Activated naive CD4-positive, alpha-beta T cell treated with anti-CD3 and anti-CD28 coated beads, Interleukin-2, amount 10 ng/mL, durations not matched to agents 7 days and 5 days (primary cell): ENCODE measurements around the gene MGAT5B.

Experiments used
- CTCF ChIA-PET: fragments of 350-600 bp; sonication (Branson Sonifier 250); formaldehyde crosslinking; loops from one replicate; lab custom pipeline; 2021; ENCODE audit warnings: antibody characterized with exemption; lab: Charles Lee
- DNase-seq: peaks from one replicate; pipeline ENCODE4 v3.0.0-alpha.2; 2020
- H3K27ac Mint-ChIP-seq: one replicate; pipeline ENCODE4 v1.8.0; 2021; ENCODE audit warnings: mild to moderate bottlenecking, moderate library complexity, mixed read lengths
- H3K27me3 Mint-ChIP-seq: one replicate; pipeline ENCODE4 v1.8.0; 2021; ENCODE audit warnings: mild to moderate bottlenecking, mixed read lengths
- H3K36me3 Mint-ChIP-seq: one replicate; pipeline ENCODE4 v1.8.0; 2021; ENCODE audit warnings: mixed read lengths
- H3K4me1 Mint-ChIP-seq: one replicate; pipeline ENCODE4 v1.8.0; 2021; ENCODE audit warnings: mixed read lengths
- H3K4me3 Mint-ChIP-seq: one replicate; pipeline ENCODE4 v1.8.0; 2021; ENCODE audit warnings: mild to moderate bottlenecking, moderate library complexity, mixed read lengths
- H3K9me3 Mint-ChIP-seq: one replicate; pipeline ENCODE4 v1.8.0; 2021; ENCODE audit warnings: mixed read lengths

Gene MGAT5B

DNA sequence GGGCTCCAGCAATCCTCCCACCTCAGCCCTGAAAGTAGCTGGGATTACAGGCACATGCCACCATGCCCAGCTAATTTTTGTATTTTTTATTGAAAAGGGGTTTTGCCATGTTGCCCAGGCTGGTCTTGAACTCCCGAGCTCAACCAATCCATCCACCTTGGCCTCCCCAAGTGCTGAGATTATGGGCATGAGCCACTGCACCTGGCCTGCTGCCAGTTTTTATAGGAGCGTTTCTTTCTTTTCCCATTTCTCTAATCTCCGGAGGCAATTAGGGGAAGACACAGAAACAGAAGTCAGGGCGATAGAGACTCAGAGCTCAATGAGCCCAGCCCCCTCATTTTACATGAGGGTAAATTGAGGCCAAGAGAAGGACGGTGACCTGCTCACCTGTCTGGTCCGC lies 10.4 kb downstream of the MGAT5B start:
- no peak overlapping the region for H3K4me3 Mint-ChIP-seq
- DNase-seq: no peak
- H3K4me1 Mint-ChIP-seq: no peaks in the 10 kb centered on the region
- no peak overlapping the region for H3K27ac Mint-ChIP-seq
- peaks cover 17% of the 10 kb centered on the region for H3K9me3 Mint-ChIP-seq
- H3K27me3 Mint-ChIP-seq: peaks cover 15% of the 10 kb centered on the region
- H3K36me3 Mint-ChIP-seq: no peaks in the 10 kb centered on the region
- CTCF ChIA-PET: no interaction called here

DNA sequence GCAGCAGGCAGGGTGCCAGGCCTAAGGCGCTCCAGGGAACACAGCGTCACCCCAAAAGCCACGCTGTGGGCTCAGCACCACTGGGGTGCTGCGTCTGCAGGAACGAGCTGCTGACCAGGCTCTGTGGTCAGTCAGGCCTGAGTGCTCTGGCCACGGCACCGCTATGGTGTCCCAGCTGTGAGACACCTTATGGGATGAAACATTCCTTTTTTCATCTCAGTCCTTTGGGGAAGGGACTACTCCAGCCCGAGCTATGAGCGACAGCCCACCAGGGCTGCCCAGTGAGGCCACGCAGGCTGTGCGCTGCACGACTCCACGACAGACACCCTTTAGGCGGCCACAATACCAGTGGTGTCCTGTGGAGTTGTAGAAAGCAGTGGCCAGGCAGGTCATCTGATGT lies 11.1 kb downstream of the MGAT5B start:
- no peaks in the 10 kb centered on the region for H3K36me3 Mint-ChIP-seq
- H3K27me3 Mint-ChIP-seq: peaks cover 15% of the 10 kb centered on the region
- no peak overlapping the region for H3K4me3 Mint-ChIP-seq
- H3K4me1 Mint-ChIP-seq: no peaks in the 10 kb centered on the region
- H3K9me3 Mint-ChIP-seq: peaks cover 14% of the 10 kb centered on the region
- H3K27ac Mint-ChIP-seq: no peak overlapping the region
- no peak for DNase-seq
- CTCF ChIA-PET: interaction anchor here (0.9 to 1.4 kb wide), 2 partner anchors 12 to 177 kb away, joined by 4 read pairs; no protein-coding TSS in a partner anchor

DNA sequence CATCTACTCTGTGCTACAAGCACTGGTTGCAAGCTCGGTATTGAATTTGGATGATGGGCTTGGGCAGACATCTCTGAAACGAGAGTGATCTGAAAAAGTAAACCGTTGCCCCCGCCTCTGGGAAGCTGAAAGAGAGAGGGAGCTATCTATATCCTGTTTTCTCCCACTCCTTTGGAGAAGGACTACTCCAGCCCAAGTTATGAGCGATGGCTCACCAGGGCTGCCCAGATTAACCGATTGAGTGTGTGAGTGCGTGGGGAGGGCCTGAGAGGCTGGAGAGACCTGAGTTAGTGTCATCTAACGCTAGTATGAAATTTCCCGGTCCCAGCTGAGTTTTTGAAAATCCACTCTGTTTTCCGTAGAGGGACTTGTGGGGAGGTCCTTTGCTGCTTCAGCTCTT lies 11.5 kb downstream of the MGAT5B start:
- Mint-ChIP-seq H3K9me3 (peaks cover 10% of the 10 kb centered on the region), H3K27me3 (peaks cover 15% of the 10 kb centered on the region), H3K4me3 (no peak overlapping the region), H3K4me1 (no peaks in the 10 kb centered on the region), H3K36me3 (no peaks in the 10 kb centered on the region), H3K27ac (no peak overlapping the region)
- DNase-seq: no peak
- CTCF ChIA-PET: interaction anchor here (0.9 to 1.4 kb wide), 2 partner anchors 12 to 177 kb away, joined by 4 read pairs; no protein-coding TSS in a partner anchor

DNA sequence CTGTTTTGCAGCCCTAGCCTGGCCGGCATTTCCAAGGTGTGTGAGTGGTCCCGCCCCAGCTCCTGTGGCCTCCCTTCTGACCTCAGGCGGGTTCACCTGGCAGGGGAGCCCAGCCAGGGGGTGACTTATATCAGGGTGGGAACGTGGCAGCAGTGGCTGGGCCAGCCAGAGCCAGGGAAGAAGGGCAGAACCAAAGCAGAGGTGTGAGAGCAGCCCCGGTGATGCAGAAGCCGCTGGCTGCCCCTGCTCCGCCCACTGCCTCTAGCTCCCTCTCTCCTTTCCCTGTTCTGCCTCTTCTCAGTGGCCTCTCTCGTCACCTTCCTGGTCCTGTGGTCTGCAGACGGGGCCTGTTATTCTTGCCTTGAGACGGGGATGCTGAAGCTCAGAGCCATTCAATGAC lies 12.1 kb downstream of the MGAT5B start:
- H3K4me1 Mint-ChIP-seq: no peaks in the 10 kb centered on the region
- H3K4me3 Mint-ChIP-seq: no peak overlapping the region
- CTCF ChIA-PET: interaction anchor here (1.4 kb wide), 1 partner anchor 176 kb away, joined by 4 read pairs; no protein-coding TSS in a partner anchor
- H3K27me3 Mint-ChIP-seq: peaks cover 19% of the 10 kb centered on the region
- H3K27ac Mint-ChIP-seq: no peak overlapping the region
- H3K9me3 Mint-ChIP-seq: peaks cover 5% of the 10 kb centered on the region
- no peak for DNase-seq
- H3K36me3 Mint-ChIP-seq: no peaks in the 10 kb centered on the region

DNA sequence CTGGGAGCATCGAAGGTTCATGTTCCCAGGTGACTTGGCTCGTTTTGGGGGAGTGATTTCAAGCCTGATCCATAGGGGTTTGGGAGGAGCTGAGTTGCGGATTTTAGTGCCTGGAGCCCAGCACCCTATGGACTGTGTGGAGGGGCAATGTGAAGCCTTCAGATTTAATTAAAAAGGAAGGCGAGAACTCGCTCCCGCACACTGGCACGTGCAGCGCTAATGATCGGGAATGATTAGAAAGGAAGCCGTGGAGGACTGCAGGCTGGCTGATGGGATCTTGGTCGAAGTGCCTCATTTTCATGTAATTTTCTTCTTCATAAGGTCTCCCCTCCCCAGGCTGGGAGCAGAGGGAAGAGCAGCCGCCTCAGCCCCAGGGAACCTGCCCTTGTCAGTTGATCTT lies 12.8 kb downstream of the MGAT5B start:
- no peaks in the 10 kb centered on the region for H3K36me3 Mint-ChIP-seq
- H3K4me1 Mint-ChIP-seq: no peaks in the 10 kb centered on the region
- H3K9me3 Mint-ChIP-seq: no peaks in the 10 kb centered on the region
- DNase-seq: no peak
- H3K27ac Mint-ChIP-seq: no peak overlapping the region
- CTCF ChIA-PET: no interaction called here
- H3K4me3 Mint-ChIP-seq: no peak overlapping the region
- H3K27me3 Mint-ChIP-seq: peaks cover 23% of the 10 kb centered on the region

DNA sequence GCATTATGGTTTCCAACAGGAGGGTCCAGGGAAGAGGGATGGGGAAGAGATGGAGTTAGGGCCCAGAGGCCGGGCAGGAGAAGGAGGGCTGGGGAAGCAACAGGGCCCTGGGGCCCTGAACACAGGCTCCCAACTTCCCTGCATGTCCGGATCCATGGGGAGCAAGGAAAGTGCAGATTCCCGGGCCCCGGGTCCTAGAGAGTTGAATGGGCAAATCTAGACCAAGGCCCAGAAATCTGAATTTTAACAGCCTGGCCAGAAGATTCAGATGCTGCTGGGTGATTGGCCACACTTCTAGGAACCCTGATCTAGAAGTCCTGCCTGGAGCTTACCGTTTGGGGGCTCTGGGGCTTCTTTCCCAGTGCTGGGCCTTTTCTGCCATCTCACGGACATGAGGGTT lies 13.2 kb downstream of the MGAT5B start:
- Mint-ChIP-seq H3K27me3 (peaks cover 28% of the 10 kb centered on the region), H3K4me3 (no peak overlapping the region), H3K4me1 (no peaks in the 10 kb centered on the region), H3K9me3 (no peaks in the 10 kb centered on the region), H3K36me3 (no peaks in the 10 kb centered on the region), H3K27ac (no peak overlapping the region)
- no peak for DNase-seq
- CTCF ChIA-PET: no interaction called here

DNA sequence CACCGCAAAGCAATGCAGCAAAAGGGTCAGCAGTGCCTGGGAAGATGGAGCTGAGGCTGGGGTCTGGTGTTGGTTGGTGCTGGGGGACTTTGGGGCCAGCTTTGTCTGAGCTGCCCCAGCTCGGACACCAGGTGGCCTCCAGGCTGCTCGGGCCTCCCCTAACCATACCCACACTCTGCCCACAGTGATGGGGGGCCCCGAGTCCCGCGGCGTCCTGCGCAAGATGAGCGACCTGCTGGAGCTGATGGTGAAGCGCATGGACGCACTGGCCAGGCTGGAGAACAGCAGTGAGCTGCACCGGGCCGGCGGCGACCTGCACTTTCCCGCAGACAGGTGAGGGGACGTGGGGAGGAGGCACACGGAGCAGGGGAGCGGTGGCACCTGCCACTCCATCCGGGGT lies 13.8 kb downstream of the MGAT5B start:
- no peak overlapping the region for H3K27ac Mint-ChIP-seq
- no peaks in the 10 kb centered on the region for H3K36me3 Mint-ChIP-seq
- H3K4me3 Mint-ChIP-seq: no peak overlapping the region
- DNase-seq: no peak
- CTCF ChIA-PET: no interaction called here
- H3K9me3 Mint-ChIP-seq: no peaks in the 10 kb centered on the region
- no peaks in the 10 kb centered on the region for H3K4me1 Mint-ChIP-seq
- peaks cover 28% of the 10 kb centered on the region for H3K27me3 Mint-ChIP-seq

DNA sequence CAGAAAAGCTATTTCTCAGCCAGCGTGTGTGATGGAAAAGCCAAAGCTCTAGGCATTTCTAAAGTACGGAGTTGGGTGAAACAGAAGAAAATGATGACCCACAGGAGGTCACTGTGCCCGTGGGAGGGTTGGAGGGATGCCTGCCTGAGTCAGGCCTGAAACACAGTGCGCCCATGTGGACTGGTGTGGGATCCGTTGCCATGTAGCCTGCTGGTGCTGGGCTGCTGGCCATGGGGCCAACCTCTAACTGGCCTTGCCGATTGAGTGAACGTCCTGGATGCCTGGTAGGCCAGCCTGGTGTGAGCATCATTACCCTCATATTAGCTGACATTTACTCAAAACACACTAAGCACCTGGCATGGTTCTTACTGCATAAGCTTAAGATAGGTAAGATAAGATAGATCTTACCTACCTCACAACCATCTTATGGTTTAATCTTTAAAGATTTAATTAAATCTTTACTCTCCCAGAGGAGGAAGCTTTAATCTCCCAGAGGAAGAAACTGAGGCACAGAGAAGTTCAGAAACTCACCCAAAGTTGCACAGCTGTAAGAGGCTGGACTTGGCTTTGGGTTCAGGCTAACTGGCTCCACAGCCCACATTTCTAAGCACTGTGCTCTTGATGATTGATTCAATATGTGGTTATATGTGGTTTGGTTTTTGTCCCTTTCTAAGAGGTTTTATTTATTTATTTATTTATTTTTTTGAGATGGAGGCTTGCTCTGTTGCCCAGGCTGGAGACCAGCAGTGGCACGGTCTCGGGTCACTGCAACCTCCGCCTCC lies 15.7 kb downstream of the MGAT5B start:
- Mint-ChIP-seq H3K4me1 (no peaks in the 10 kb centered on the region), H3K4me3 (no peak overlapping the region), H3K9me3 (no peaks in the 10 kb centered on the region), H3K27ac (no peak overlapping the region), H3K27me3 (peaks cover 24% of the 10 kb centered on the region), H3K36me3 (no peaks in the 10 kb centered on the region)
- DNase-seq: no peak
- CTCF ChIA-PET: no interaction called here

DNA sequence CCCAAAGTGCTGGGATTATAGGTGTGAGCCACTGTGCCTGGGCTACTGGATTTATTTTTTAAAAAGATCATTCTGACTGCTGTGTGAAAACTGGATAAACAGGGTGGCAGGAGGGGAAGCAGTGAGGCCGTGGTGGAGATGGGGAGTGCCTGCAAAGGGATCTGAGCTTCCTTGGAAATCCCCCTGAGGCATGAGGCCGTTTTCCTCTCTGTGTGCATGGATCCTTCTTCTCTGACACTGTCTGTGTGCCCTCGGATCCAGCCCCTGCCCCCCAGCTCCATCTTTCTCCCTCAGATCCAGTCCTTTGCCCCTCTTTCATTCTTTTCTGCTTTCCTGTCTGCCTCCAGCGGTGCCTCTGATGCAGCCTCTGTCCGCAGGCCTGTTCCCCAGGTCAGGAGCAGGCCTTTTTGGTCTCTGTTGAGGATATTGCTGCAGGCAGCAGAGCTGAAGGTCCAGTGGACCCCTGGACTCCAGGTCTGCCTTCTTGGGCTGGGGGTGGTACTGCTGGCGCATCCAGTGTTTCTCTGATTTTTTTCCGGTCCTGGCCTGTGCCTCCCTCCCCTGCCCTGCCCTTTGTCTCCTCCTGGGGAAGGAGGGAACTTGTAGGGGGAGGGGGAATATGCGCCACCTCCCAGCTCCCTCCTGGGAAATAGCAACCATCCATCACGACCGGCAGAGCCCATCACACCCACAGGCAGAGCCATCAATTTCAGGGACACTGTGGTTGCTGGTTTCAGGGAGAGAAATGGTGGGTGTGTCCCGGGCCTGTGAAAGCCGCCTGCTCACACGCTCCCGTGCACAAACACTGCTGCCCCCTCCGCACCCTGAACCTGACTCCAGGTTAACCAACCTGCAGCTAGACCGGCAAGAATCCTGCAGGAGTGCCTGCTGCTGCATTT lies 17.0 kb downstream of the MGAT5B start:
- Mint-ChIP-seq H3K36me3 (no peaks in the 10 kb centered on the region), H3K27me3 (peaks cover 22% of the 10 kb centered on the region), H3K27ac (no peak overlapping the region), H3K4me3 (no peak overlapping the region), H3K9me3 (no peaks in the 10 kb centered on the region), H3K4me1 (no peaks in the 10 kb centered on the region)
- no peak for DNase-seq
- CTCF ChIA-PET: no interaction called here

DNA sequence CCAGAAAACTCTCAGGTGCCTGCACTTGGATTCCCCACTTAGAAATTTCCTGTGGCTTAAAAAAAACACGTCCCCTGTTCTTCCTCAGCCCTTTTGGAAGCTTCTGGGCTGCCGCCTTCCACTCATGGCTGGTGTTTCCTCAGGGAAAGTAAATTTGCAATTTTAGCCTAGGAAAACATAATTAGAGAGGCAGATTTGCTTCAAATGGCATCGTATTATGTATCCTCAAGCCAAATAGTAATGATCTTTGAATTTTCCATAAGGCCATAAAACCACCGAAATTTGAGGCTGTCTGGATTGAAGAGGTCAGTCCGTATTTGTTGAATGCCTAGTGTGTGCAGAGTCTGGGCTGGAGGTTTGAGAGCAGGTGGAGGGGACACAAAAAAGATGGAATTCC lies 17.7 kb downstream of the MGAT5B start:
- peaks cover 19% of the 10 kb centered on the region for H3K27me3 Mint-ChIP-seq
- DNase-seq: no peak
- CTCF ChIA-PET: no interaction called here
- H3K9me3 Mint-ChIP-seq: no peaks in the 10 kb centered on the region
- no peak overlapping the region for H3K4me3 Mint-ChIP-seq
- H3K27ac Mint-ChIP-seq: no peak overlapping the region
- H3K4me1 Mint-ChIP-seq: no peaks in the 10 kb centered on the region
- no peaks in the 10 kb centered on the region for H3K36me3 Mint-ChIP-seq

DNA sequence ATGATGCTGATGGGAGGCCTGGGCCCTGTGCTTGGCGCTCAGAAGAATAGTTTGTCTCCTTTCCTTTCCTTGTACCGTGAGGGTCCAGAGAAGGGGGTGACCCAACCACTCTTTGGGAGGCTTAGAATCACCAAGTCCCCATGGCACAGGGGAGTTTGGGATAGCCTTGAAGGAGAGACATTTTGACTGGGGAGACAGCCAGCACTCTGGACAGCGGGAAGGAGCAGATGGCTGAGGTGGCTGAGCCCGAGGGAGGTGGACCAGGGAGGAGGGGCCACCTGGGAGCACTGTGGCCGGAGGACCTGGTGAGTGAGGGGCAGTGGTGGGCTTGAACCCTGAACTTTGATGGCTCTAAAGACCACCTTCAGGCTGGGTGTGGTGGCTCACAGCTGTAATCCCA lies 18.2 kb downstream of the MGAT5B start:
- Mint-ChIP-seq H3K27me3 (peaks cover 14% of the 10 kb centered on the region), H3K4me3 (no peak overlapping the region), H3K36me3 (no peaks in the 10 kb centered on the region), H3K4me1 (no peaks in the 10 kb centered on the region), H3K27ac (no peak overlapping the region), H3K9me3 (no peaks in the 10 kb centered on the region)
- CTCF ChIA-PET: no interaction called here
- DNase-seq: no peak

DNA sequence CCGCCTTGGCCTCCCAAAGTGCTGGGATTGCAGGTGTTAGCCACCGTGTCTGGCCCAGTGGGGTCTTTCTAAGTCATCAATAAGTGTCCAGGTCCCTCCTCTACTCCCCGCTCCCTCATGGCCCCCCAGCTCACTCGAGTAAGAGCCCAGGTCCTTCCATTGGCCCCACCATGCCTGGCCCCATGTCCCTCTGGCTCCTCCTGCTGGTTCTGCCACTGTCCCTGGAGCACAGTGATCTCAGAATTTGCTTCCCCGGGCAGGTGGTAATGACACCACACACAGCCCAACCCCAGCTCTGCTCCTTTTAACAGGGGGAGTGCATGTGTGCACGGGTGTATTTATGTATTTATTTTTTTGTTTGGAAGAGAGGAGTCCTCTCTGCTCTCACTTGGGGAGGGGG lies 19.6 kb downstream of the MGAT5B start:
- CTCF ChIA-PET: interaction anchor here (0.9 kb wide), 1 partner anchor 15 kb away, joined by 3 read pairs; no protein-coding TSS in a partner anchor
- no peaks in the 10 kb centered on the region for H3K36me3 Mint-ChIP-seq
- DNase-seq: no peak
- H3K27ac Mint-ChIP-seq: no peak overlapping the region
- peaks cover 13% of the 10 kb centered on the region for H3K27me3 Mint-ChIP-seq
- no peaks in the 10 kb centered on the region for H3K9me3 Mint-ChIP-seq
- H3K4me1 Mint-ChIP-seq: no peaks in the 10 kb centered on the region
- no peak overlapping the region for H3K4me3 Mint-ChIP-seq

DNA sequence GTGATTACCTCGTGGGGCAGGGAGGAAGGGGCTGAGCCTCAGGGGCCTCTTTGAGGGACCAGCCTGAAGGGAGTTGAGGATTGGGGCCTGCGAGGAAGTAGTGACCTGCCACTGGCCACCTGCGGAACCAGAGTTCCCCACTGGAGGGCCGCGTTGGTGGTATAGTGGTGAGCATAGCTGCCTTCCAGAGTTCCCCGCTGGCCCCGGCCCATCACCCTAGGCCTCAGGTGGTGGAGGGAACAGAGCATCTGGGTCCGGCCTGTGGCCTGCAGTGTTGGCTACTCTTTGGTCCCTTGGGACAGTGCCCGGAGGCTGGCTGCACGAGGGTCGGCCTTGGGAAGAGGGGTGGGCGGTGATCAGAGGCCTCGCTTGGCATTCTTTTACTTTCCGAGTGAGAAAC lies 20.5 kb downstream of the MGAT5B start:
- CTCF ChIA-PET: interaction anchor here (0.9 kb wide), 1 partner anchor 16 kb away, joined by 3 read pairs; no protein-coding TSS in a partner anchor
- no peak for DNase-seq

DNA sequence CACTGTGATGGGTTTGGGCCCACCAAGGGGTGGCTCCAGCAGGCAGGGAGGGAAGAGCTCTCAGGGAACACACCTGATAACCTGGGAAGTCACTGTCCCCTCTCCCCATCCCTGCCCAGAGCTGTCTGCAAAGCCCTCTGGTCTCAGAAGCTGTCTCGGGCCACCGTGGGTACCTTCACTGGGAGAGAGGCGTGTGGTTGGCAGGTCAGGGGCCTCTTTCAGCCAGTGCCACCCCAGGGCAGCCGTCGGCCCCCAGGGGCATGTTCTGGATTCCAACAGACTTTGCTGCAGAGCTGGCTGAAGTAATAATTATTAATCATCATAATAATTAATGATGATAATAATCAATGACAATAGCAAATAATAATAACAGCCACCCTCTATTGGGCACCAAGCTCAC lies 21.1 kb downstream of the MGAT5B start:
- Mint-ChIP-seq H3K36me3 (no peaks in the 10 kb centered on the region), H3K27ac (no peak overlapping the region), H3K4me3 (no peak overlapping the region), H3K9me3 (no peaks in the 10 kb centered on the region), H3K27me3 (peaks cover 13% of the 10 kb centered on the region), H3K4me1 (no peaks in the 10 kb centered on the region)
- CTCF ChIA-PET: no interaction called here
- no peak for DNase-seq

More for the DNA sequence above, 20.5 kb downstream of the MGAT5B start:
- H3K9me3 Mint-ChIP-seq: no peaks in the 10 kb centered on the region
- no peak overlapping the region for H3K27ac Mint-ChIP-seq
- H3K4me3 Mint-ChIP-seq: no peak overlapping the region
- H3K36me3 Mint-ChIP-seq: no peaks in the 10 kb centered on the region
- peaks cover 13% of the 10 kb centered on the region for H3K27me3 Mint-ChIP-seq
- no peaks in the 10 kb centered on the region for H3K4me1 Mint-ChIP-seq
